GM18526 (cell line): ENCODE measurements around the gene MAP3K5.

ENCODE experiments used
- POLR2A ChIP-seq: IDR thresholded peaks from 3 replicates; pipeline ENCODE4 v1.6.1; 2011; ENCODE audit not compliant: insufficient read length; ENCODE audit errors: extremely low read depth

Gene MAP3K5

GRCh38 chr6:136521911-136522310 lies 270.4 kb downstream of the MAP3K5 start:
- TF ChIP-seq POLR2A = no peak

DNA sequence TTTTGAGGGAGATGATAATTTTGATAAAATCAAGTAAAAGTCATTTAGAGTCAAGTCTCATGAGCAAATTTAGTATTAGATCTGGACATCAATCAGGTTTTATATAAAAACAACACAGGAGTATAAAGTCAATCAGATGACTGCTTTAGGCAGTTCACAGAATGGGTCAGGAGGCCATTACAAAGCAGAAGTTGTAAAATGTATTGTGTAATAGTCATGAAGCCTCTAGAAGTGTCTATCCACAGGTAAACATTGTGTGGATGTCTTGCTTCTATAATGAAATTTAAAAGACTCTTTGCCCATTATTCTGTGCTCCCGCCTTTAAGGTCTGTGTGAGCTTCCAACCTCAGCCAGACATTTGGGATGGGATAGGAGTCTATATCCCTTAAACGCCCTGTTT lies 270.9 kb downstream of the MAP3K5 start:
- TF ChIP-seq POLR2A = no peak

- TF ChIP-seq POLR2A = no peak
Observed at GRCh38 chr6:136520517-136520916, 271.8 kb downstream of the MAP3K5 start.

DNA sequence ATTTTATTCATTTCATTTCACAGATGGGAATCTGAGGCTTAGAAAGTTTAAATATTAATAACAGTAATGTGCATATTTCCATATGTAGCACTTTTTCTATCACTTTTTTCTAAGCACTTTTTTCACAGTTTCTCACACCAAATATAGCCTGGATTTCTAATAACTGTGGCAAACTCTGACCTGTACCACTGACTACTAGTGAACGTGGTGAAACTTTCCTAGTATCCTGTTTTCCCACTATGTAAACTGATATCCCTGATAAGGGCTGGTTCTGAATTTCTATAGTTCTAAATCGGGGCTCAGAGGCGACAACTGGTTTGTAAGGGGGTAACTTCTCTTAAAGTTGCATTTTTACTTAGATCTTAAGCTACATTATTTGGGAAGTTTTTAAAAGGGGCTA lies 274.7 kb downstream of the MAP3K5 start:
- TF ChIP-seq POLR2A = no peak

GRCh38 chr6:136517002-136517401 lies 275.3 kb downstream of the MAP3K5 start:
- TF ChIP-seq POLR2A = no peak

DNA sequence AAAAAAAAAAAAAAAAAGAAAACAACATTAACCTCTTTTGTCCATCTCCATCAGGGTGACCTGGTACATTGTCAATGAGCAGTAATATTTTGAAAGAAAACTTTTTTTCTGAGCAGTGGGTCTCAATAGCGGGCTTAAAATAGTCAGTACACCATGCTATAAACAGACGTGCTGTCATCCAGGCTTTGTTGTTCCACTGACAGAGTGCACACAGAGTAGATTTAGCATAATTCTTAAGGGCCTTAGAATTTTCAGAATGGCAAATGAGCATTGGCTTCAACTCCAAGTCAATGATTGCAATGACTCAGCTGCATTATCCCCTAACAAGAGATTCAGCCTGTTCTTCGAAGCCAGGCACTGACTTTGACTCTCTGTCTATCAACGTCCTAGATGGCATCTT lies 277.7 kb downstream of the MAP3K5 start:
- no peak for TF ChIP-seq POLR2A

DNA sequence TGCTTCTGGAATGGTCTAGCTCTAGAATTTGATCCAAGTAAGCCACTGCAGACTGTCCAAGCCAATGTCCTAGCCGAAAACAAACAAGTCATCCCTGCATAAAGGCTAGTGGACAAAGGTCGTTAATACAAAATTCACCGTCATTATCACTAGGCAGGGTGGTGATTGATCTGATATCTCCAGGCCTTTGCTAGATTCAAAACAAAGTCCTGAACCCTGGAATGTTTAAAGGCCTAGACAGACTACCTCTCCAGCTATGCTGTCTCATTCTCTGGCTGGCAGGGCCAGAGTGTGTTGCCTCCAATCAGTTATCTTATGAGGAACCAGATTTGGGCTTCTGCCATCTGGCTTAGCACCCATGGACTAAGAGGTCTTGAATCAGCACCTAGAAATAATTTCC lies 280.4 kb downstream of the MAP3K5 start:
- no peak for TF ChIP-seq POLR2A

- TF ChIP-seq POLR2A = no peak
Observed at GRCh38 chr6:136511397-136511796, 280.9 kb downstream of the MAP3K5 start.

GRCh38 chr6:136510782-136511181 lies 281.5 kb downstream of the MAP3K5 start:
- no peak for TF ChIP-seq POLR2A

GRCh38 chr6:136510299-136510698 lies 282.0 kb downstream of the MAP3K5 start:
- no peak for TF ChIP-seq POLR2A

DNA sequence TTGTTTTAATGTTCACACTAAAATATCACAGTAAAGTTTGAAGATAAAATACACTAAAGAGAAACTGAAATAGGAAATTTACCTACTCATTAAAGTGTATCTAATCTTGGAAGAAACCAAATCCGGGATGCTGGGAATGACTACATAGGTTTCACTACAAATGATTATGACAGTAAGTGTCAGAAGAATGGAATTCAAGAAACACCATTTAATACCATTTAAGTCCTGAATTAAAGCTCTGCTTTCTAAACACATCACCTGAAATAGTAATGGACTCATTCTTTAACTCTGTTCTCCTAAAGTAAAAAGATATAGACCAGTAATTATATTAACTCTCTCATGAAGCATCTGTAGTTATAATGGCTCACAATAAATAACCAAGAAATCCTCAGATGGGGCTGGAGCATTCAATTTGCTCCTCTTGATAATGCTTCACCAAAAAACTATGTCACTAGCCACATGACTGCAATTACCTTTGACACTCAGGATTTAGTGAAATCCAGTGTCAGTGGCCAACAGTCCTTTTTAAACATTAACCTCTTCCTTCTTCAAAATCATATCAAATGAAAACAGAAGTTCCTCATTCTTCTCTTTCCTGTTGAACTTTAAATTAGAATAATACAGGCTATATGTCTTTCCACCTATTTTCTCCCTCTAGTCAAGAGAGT lies 283.4 kb downstream of the MAP3K5 start:
- TF ChIP-seq POLR2A = no peak
